ENCODE data around the gene CSF3. TPM values are rescaled to one million over a fixed set of nuclear protein-coding genes. Genes with fewer than 3 reads are reported as not detected.

Gene CSF3
- total RNA-seq, 1 donor from 2014 or later = 1.2 TPM

DNA sequence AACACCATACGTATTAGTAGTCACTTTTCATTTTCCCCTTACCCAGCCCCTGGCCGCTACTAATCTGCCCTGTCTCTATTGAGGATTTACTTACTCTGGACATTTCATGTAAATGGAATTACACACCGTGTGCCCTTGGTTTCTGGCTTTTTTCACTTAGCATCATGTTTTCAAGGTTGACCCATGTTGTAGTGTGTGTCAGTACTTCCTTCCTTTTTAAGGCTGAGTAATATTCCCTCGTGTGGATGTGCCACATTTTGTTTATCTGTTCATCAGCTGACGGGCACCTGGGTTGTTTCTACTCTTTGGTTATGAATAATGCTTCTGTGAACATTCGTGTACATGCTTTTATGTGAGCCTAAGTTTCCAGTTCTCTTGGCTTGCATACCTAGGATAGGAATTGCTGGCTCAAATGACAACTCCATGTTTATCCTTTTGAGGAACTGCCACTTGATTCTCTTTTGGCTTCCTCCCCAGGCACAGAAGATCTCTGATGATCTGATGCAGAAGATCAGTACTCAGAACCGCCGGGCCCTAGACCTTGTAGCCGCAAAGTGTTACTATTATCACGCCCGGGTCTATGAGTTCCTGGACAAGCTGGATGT, 26.9 kb upstream of the CSF3 start:
- Histone ChIP-seq H3K27ac (no peak overlapping the region), H3K9me3 (no peaks in the 10 kb centered on the region), H3K4me3 (no peak overlapping the region), H3K27me3 (no peaks in the 10 kb centered on the region), H3K4me1 (peaks cover 4% of the 10 kb centered on the region), H3K36me3 (peaks cover 100% of the 10 kb centered on the region)
- DNase-seq (no peak), ATAC-seq (no peak)
- TF ChIP-seq, protein P1, sequence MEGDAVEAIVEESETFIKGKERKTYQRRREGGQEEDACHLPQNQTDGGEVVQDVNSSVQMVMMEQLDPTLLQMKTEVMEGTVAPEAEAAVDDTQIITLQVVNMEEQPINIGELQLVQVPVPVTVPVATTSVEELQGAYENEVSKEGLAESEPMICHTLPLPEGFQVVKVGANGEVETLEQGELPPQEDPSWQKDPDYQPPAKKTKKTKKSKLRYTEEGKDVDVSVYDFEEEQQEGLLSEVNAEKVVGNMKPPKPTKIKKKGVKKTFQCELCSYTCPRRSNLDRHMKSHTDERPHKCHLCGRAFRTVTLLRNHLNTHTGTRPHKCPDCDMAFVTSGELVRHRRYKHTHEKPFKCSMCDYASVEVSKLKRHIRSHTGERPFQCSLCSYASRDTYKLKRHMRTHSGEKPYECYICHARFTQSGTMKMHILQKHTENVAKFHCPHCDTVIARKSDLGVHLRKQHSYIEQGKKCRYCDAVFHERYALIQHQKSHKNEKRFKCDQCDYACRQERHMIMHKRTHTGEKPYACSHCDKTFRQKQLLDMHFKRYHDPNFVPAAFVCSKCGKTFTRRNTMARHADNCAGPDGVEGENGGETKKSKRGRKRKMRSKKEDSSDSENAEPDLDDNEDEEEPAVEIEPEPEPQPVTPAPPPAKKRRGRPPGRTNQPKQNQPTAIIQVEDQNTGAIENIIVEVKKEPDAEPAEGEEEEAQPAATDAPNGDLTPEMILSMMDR (IDR thresholded peaks at IDR 0.05) = no peak
- intact Hi-C loops (cut with DNase I) = no loop called here

DNA sequence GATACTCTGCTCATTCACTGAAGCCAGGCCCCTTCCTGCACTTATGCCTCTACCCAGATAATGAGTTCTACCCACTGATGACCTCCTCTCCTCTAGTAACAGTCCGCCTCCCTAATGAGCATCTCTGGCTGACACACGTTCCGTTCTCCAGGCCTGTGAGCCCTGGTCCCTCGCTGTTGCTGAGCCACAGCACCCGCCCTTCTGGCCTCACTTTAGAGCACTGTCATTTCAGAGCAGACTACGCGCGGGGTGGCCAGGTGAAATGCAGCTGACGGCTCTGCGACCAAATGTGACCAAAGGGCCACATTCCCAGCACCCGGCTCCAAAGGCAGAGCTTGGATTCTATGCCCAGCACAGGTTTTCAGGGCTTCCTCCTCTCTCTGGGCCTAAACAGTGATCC, 20.8 kb upstream of the CSF3 start:
- no peak for ATAC-seq
- intact Hi-C loops (cut with DNase I) = no loop called here
- Histone ChIP-seq H3K9me3 (no peaks in the 10 kb centered on the region), H3K27me3 (no peaks in the 10 kb centered on the region), H3K4me1 (peaks cover 3% of the 10 kb centered on the region), H3K4me3 (no peak overlapping the region), H3K27ac (no peak overlapping the region), H3K36me3 (peaks cover 90% of the 10 kb centered on the region)
- TF ChIP-seq, protein P1 (IDR thresholded peaks at IDR 0.05) = no peak
- no peak for DNase-seq

DNA sequence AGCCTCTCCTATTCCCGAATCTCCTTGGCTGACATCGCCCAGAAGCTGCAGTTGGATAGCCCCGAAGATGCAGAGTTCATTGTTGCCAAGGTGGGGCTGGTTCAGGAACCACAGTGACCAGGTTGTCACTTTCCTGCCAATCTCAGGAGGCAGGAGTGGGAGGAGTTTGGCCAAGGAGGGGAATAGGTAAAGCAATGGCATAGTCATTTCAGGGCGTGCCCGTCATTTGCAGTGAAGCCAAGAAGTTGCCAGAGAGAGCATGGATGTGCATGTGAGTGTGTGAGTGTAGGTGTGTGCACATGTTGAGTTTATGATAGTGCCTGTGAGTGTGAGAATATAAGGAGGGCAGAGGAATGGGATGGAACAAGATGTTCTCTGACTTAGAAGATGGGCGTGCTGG, 19.8 kb upstream of the CSF3 start:
- no peaks in the 10 kb centered on the region for H3K9me3 ChIP-seq
- intact Hi-C loops (cut with DNase I) = no loop called here
- no peak for ATAC-seq
- no peak for DNase-seq
- H3K27me3 ChIP-seq = no peaks in the 10 kb centered on the region
- TF ChIP-seq, protein P1 (IDR thresholded peaks at IDR 0.05) = no peak
- peaks cover 3% of the 10 kb centered on the region for H3K4me1 ChIP-seq
- H3K27ac ChIP-seq = no peak overlapping the region
- H3K4me3 ChIP-seq = no peak overlapping the region
- peaks cover 80% of the 10 kb centered on the region for H3K36me3 ChIP-seq

DNA sequence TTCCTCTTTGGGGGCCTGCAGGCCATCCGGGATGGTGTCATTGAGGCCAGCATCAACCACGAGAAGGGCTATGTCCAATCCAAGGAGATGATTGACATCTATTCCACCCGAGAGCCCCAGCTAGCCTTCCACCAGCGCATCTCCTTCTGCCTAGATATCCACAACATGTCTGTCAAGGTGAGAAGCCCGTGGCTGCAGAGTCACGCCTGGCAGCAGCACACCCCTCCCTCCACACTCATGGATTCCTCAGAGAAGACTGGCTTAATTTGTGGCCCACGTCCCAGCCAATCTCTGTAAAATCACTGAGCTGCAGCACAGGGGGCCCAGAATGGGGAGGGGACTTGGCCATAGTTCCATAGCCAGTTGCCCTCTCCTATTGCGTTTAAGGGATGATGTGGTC, 19.1 kb upstream of the CSF3 start:
- no peaks in the 10 kb centered on the region for H3K27me3 ChIP-seq
- H3K4me1 ChIP-seq = peaks cover 3% of the 10 kb centered on the region
- H3K36me3 ChIP-seq = peaks cover 73% of the 10 kb centered on the region
- H3K27ac ChIP-seq = no peak overlapping the region
- ATAC-seq (no peak), DNase-seq (no peak)
- no peak overlapping the region for H3K4me3 ChIP-seq
- intact Hi-C loops (cut with DNase I) = no loop called here
- TF ChIP-seq, protein P1 (IDR thresholded peaks at IDR 0.05) = no peak
- no peaks in the 10 kb centered on the region for H3K9me3 ChIP-seq

DNA sequence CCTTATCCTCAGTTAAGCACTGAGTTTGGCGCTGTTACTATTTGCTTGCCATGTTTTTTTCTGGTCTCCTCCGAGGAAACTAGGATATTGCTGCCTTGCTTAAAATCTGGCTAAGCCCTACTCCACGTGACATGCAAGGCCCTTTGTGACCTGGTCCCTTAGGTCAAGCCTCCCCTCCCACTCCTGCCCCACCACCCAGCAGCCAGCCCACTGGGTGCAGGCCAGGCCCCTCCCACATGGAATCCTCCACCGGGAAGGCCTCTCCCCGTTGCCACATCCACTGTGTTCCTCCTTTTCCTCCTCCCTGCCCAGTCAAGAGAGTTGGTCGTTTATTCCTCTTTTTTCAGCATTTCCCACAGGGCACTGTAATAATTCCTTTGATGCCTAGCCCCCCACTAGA, 18.4 kb upstream of the CSF3 start:
- DNase-seq (peak; percentile 75), ATAC-seq (peak; percentile 77)
- TF ChIP-seq, protein P1 (IDR thresholded peaks at IDR 0.05) = no peak
- Histone ChIP-seq H3K9me3 (no peaks in the 10 kb centered on the region), H3K27ac (no peak overlapping the region), H3K27me3 (no peaks in the 10 kb centered on the region), H3K4me3 (no peak overlapping the region), H3K36me3 (peaks cover 67% of the 10 kb centered on the region), H3K4me1 (peaks cover 3% of the 10 kb centered on the region)
- intact Hi-C loops (cut with DNase I) = no loop called here

DNA sequence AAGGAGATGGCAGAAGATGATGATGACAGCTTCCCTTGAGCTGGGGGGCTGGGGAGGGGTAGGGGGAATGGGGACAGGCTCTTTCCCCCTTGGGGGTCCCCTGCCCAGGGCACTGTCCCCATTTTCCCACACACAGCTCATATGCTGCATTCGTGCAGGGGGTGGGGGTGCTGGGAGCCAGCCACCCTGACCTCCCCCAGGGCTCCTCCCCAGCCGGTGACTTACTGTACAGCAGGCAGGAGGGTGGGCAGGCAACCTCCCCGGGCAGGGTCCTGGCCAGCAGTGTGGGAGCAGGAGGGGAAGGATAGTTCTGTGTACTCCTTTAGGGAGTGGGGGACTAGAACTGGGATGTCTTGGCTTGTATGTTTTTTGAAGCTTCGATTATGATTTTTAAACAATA, 17.7 kb upstream of the CSF3 start:
- TF ChIP-seq, protein P1 (IDR thresholded peaks at IDR 0.05) = no peak
- Histone ChIP-seq H3K27me3 (no peaks in the 10 kb centered on the region), H3K27ac (no peak overlapping the region), H3K36me3 (peaks cover 59% of the 10 kb centered on the region), H3K9me3 (no peaks in the 10 kb centered on the region), H3K4me1 (peaks cover 3% of the 10 kb centered on the region), H3K4me3 (no peak overlapping the region)
- intact Hi-C loops (cut with DNase I) = no loop called here
- ATAC-seq (no peak), DNase-seq (no peak)

All from upper lobe of right lung (tissue), 1 donor.